GM08714 (cell line): ENCODE data around the gene HIF3A.
"Not testable (repeated sequence)": the region's sequence is repeated elsewhere in the genome, so short reads cannot be mapped to it uniquely, and the experiment has no call there.

Source experiments
- H3K4me3 ChIP-seq: fragments of 200-500 bp; sonication (Bioruptor generic); 2 replicates; pipeline ENCODE4 v1.5.1; 2014; ENCODE audit warnings: mild to moderate bottlenecking, low read length, inconsistent platforms
- ZNF274 ChIP-seq: IDR thresholded peaks from 2 replicates; pipeline ENCODE4 v1.6.1; 2012; ENCODE audit warnings: mild to moderate bottlenecking, low read depth, low read length

The HIF3A gene

GRCh38 chr19:46371371-46371901 lies 74.6 kb downstream of the HIF3A start:
- no peak for TF ChIP-seq ZNF274

GRCh38 chr19:46372901-46373490 lies 76.2 kb downstream of the HIF3A start:
- H3K4me3 ChIP-seq: no peak overlapping the region
- TF ChIP-seq ZNF274: no peak

More at GRCh38 chr19:46371371-46371901, 74.6 kb downstream of the HIF3A start:
- no peak overlapping the region for H3K4me3 ChIP-seq

GRCh38 chr19:46373491-46374359 lies 76.9 kb downstream of the HIF3A start:
- TF ChIP-seq ZNF274: no peak
- no peak overlapping the region for H3K4me3 ChIP-seq

- TF ChIP-seq ZNF274: no peak
These were observed 78.0 kb downstream of the HIF3A start for GRCh38 chr19:46374536-46375475.

GRCh38 chr19:46375476-46376067 lies 78.7 kb downstream of the HIF3A start:
- H3K4me3 ChIP-seq: not testable (repeated sequence)

More at GRCh38 chr19:46374536-46375475, 78.0 kb downstream of the HIF3A start:
- H3K4me3 ChIP-seq: no peak overlapping the region

- TF ChIP-seq ZNF274: no peak
- no peak overlapping the region for H3K4me3 ChIP-seq
These were observed 79.7 kb downstream of the HIF3A start for GRCh38 chr19:46376241-46377153.

- TF ChIP-seq ZNF274: no peak
These were observed 81.4 kb downstream of the HIF3A start for GRCh38 chr19:46378268-46378667.

GRCh38 chr19:46380690-46381089 lies 83.8 kb downstream of the HIF3A start:
- no peak for TF ChIP-seq ZNF274
- H3K4me3 ChIP-seq: no peak overlapping the region

More at GRCh38 chr19:46378268-46378667, 81.4 kb downstream of the HIF3A start:
- H3K4me3 ChIP-seq: no peak overlapping the region

- H3K4me3 ChIP-seq: no peak overlapping the region
- no peak for TF ChIP-seq ZNF274
These were observed 84.5 kb downstream of the HIF3A start for GRCh38 chr19:46381346-46381745.

GRCh38 chr19:46381756-46382345 lies 85.0 kb downstream of the HIF3A start:
- no peak for TF ChIP-seq ZNF274
- no peak overlapping the region for H3K4me3 ChIP-seq

GRCh38 chr19:46383171-46383815 lies 86.5 kb downstream of the HIF3A start:
- H3K4me3 ChIP-seq: no peak overlapping the region
- no peak for TF ChIP-seq ZNF274

- no peak for TF ChIP-seq ZNF274
- H3K4me3 ChIP-seq: no peak overlapping the region
These were observed 87.0 kb downstream of the HIF3A start for GRCh38 chr19:46383846-46384245.
